DMS53 treated with DMSO at 0.1 percent for 48 hours (cell line): ENCODE data around the gene CFTR.

Experiments used
- DNase-seq: peaks from one replicate; lab custom pipeline; 2025; ENCODE audit not compliant: unreplicated experiment; lab: John Stamatoyannopoulos, UW

The CFTR gene

GRCh38 chr7:117640465-117640864 lies 160.6 kb downstream of the CFTR start:
- no peak for DNase-seq

- DNase-seq, result no peak
These were observed 165.8 kb downstream of the CFTR start for GRCh38 chr7:117645481-117646165.

- no peak for DNase-seq
These were observed 168.5 kb downstream of the CFTR start for GRCh38 chr7:117648203-117648866.

GRCh38 chr7:117652943-117653680 lies 173.3 kb downstream of the CFTR start:
- DNase-seq, result no peak

GRCh38 chr7:117654780-117655179 lies 175.0 kb downstream of the CFTR start:
- DNase-seq, result no peak

- DNase-seq, result no peak
These were observed 177.0 kb downstream of the CFTR start for GRCh38 chr7:117656806-117657205.

- no peak for DNase-seq
These were observed 179.7 kb downstream of the CFTR start for GRCh38 chr7:117659531-117660011.

GRCh38 chr7:117661328-117661727 lies 181.5 kb downstream of the CFTR start:
- DNase-seq, result no peak

- no peak for DNase-seq
These were observed 184.2 kb downstream of the CFTR start for GRCh38 chr7:117664047-117664446.

GRCh38 chr7:117665368-117665767 lies 185.5 kb downstream of the CFTR start:
- DNase-seq, result no peak

GRCh38 chr7:117666031-117666430 lies 186.2 kb downstream of the CFTR start:
- peak; percentile 48 for DNase-seq

GRCh38 chr7:117666689-117667088 lies 186.9 kb downstream of the CFTR start:
- DNase-seq, result no peak

- DNase-seq, result no peak
These were observed 187.6 kb downstream of the CFTR start for GRCh38 chr7:117667456-117667855.

- DNase-seq, result no peak
These were observed 190.0 kb downstream of the CFTR start for GRCh38 chr7:117669818-117670217.

GRCh38 chr7:117672453-117672852 lies 192.6 kb downstream of the CFTR start:
- peak; percentile 80 for DNase-seq

GRCh38 chr7:117673367-117673766 lies 193.5 kb downstream of the CFTR start:
- DNase-seq, result peak; percentile 97

- peak; percentile 84 for DNase-seq
These were observed 194.0 kb downstream of the CFTR start for GRCh38 chr7:117673839-117674238.

GRCh38 chr7:117674617-117675016 lies 194.8 kb downstream of the CFTR start:
- peak; percentile 52 for DNase-seq

GRCh38 chr7:117675497-117676435 lies 195.9 kb downstream of the CFTR start:
- no peak for DNase-seq

- DNase-seq, result no peak
These were observed 199.3 kb downstream of the CFTR start for GRCh38 chr7:117679120-117679519.
